ENCODE data around the gene MRTFA.

MRTFA gene

GRCh38 chr22:40671369-40671768 lies 34.9 kb upstream of the MRTFA start:
- H3K4me3 ChIP-seq (ENCODE audit: control insufficient read depth, low read depth, low read length): no peak overlapping the region
- TF ChIP-seq CTCF (conservative IDR thresholded peaks at IDR 0.05; ENCODE audit: control insufficient read depth, insufficient read depth, low read depth, low read length): no peak
- DNase-seq (ENCODE audit: low read depth): no peak

- TF ChIP-seq CTCF (conservative IDR thresholded peaks at IDR 0.05; ENCODE audit: control insufficient read depth, insufficient read depth, low read depth, low read length): no peak
- H3K4me3 ChIP-seq (ENCODE audit: control insufficient read depth, low read depth, low read length): no peak overlapping the region
- no peak for DNase-seq (ENCODE audit: low read depth)
Measured at GRCh38 chr22:40670058-40670457, 33.5 kb upstream of the MRTFA start.

- peak; percentile 92 for DNase-seq (ENCODE audit: low read depth)
- no peak for TF ChIP-seq CTCF (conservative IDR thresholded peaks at IDR 0.05; ENCODE audit: control insufficient read depth, insufficient read depth, low read depth, low read length)
Measured at GRCh38 chr22:40668611-40669411, 32.3 kb upstream of the MRTFA start.

GRCh38 chr22:40666151-40666848 lies 29.8 kb upstream of the MRTFA start:
- H3K4me3 ChIP-seq (ENCODE audit: control insufficient read depth, low read depth, low read length): no peak overlapping the region
- no peak for TF ChIP-seq CTCF (conservative IDR thresholded peaks at IDR 0.05; ENCODE audit: control insufficient read depth, insufficient read depth, low read depth, low read length)
- DNase-seq (ENCODE audit: low read depth): no peak

More at GRCh38 chr22:40668611-40669411, 32.3 kb upstream of the MRTFA start:
- H3K4me3 ChIP-seq (ENCODE audit: control insufficient read depth, low read depth, low read length): no peak overlapping the region

GRCh38 chr22:40665312-40665711 lies 28.8 kb upstream of the MRTFA start:
- no peak for TF ChIP-seq CTCF (conservative IDR thresholded peaks at IDR 0.05; ENCODE audit: control insufficient read depth, insufficient read depth, low read depth, low read length)
- no peak overlapping the region for H3K4me3 ChIP-seq (ENCODE audit: control insufficient read depth, low read depth, low read length)
- DNase-seq (ENCODE audit: low read depth): peak; percentile 50

GRCh38 chr22:40661671-40662070 lies 25.2 kb upstream of the MRTFA start:
- no peak for TF ChIP-seq CTCF (conservative IDR thresholded peaks at IDR 0.05; ENCODE audit: control insufficient read depth, insufficient read depth, low read depth, low read length)
- H3K4me3 ChIP-seq (ENCODE audit: control insufficient read depth, low read depth, low read length): no peak overlapping the region

More at GRCh38 chr22:40661671-40662070, 25.2 kb upstream of the MRTFA start:
- no peak for DNase-seq (ENCODE audit: low read depth)
